ENCODE measurements around the gene SLC16A1.

DNA sequence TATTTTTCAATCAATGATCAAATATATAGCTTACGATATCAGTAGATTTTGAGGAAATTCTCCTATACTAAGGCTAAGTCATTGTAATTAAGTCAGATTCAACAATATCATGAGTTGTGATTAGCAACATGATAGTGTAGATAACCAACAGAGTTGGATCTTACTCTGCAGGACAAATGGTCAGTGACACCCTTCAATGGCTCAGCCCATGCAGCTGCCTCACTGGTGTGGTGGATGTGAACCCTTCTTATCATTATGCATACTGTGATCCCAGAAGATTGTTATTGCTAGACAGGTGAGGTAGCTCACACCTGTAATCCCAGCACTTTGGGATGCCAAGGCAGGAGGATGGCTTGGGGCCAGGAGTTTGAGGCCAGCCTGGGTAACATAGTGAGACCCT, 5.6 kb downstream of the SLC16A1 start:
- TF ChIP-seq, protein P1, sequence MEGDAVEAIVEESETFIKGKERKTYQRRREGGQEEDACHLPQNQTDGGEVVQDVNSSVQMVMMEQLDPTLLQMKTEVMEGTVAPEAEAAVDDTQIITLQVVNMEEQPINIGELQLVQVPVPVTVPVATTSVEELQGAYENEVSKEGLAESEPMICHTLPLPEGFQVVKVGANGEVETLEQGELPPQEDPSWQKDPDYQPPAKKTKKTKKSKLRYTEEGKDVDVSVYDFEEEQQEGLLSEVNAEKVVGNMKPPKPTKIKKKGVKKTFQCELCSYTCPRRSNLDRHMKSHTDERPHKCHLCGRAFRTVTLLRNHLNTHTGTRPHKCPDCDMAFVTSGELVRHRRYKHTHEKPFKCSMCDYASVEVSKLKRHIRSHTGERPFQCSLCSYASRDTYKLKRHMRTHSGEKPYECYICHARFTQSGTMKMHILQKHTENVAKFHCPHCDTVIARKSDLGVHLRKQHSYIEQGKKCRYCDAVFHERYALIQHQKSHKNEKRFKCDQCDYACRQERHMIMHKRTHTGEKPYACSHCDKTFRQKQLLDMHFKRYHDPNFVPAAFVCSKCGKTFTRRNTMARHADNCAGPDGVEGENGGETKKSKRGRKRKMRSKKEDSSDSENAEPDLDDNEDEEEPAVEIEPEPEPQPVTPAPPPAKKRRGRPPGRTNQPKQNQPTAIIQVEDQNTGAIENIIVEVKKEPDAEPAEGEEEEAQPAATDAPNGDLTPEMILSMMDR (IDR thresholded peaks at IDR 0.05): no peak
- TF ChIP-seq POLR2A (IDR thresholded peaks at IDR 0.05): no peak
- no peak for TF ChIP-seq POLR2AphosphoS5 (IDR thresholded peaks at IDR 0.05)

Data from breast epithelium (tissue), 3 donors.